VCaP (cell line): Measurements from ENCODE around the gene RCC2.
"Not testable (repeated sequence)": the region's sequence is repeated elsewhere in the genome, so short reads cannot be mapped to it uniquely, and the experiment has no call there.

Experiments used
- H3K27ac ChIP-seq: fragments of 450-650 bp; 2 replicates; pipeline ENCODE4 v1.5.1; 2017
- CTCF ChIP-seq: fragments of 450-650 bp; conservative IDR thresholded peaks from 2 replicates; pipeline ENCODE4 v1.5.1; 2017; ENCODE audit warnings: mild to moderate bottlenecking, moderate library complexity

RCC2 gene

GRCh38 chr1:17412093-17412870, 27.2 kb downstream of the RCC2 start:
- no peak for TF ChIP-seq CTCF
- peak overlapping the region; percentile 18 for H3K27ac ChIP-seq

GRCh38 chr1:17409391-17409811, 30.1 kb downstream of the RCC2 start:
- no peak for TF ChIP-seq CTCF
- H3K27ac ChIP-seq, result no peak overlapping the region

GRCh38 chr1:17407786-17408514, 31.5 kb downstream of the RCC2 start:
- H3K27ac ChIP-seq, result not testable (repeated sequence)

- not testable (repeated sequence) for H3K27ac ChIP-seq
Observed at GRCh38 chr1:17406760-17407475, 32.6 kb downstream of the RCC2 start.

- H3K27ac ChIP-seq, result no peak overlapping the region
- peak; percentile 89 for TF ChIP-seq CTCF
Observed at GRCh38 chr1:17405898-17406759, 33.3 kb downstream of the RCC2 start.

- H3K27ac ChIP-seq, result no peak overlapping the region
- no peak for TF ChIP-seq CTCF
Observed at GRCh38 chr1:17404820-17405219, 34.7 kb downstream of the RCC2 start.

GRCh38 chr1:17404034-17404684, 35.3 kb downstream of the RCC2 start:
- no peak overlapping the region for H3K27ac ChIP-seq
- no peak for TF ChIP-seq CTCF
